H1 (cell line): ENCODE measurements around the gene AKR1B15. TPM values are rescaled to one million over a fixed set of nuclear protein-coding genes. Genes with fewer than 3 reads are reported as not detected.

Source experiments
- CTCF ChIA-PET: fragments of 300-600 bp; sonication (Branson Sonifier 250); formaldehyde crosslinking; loops from one replicate; lab custom pipeline; 2021; ENCODE audit not compliant: partially characterized antibody; lab: Charles Lee
- POLR2A ChIA-PET: fragments of 300-600 bp; sonication (Branson Sonifier 250); formaldehyde crosslinking; loops from one replicate; lab custom pipeline; 2021; ENCODE audit warnings: inconsistent platforms; ENCODE audit not compliant: partially characterized antibody; lab: Charles Lee
- DNase-seq, 2 experiments: peaks; one replicate each; pipeline versions ENCODE4 v3.0.0 to v3.0.0-alpha.2; 2010 to 2022; ENCODE audit warnings: low spot score in 2 of 2, low read depth in 1 of 2, mixed read lengths in 1 of 2
- FAIRE-seq: peaks from 2 replicates; lab custom pipeline; 2011; peaks lifted over from hg19 to GRCh38; lab: Jason Lieb, UNC
- H2AFZ ChIP-seq: 2 replicates; pipeline ENCODE4 v1.8.1; 2012; ENCODE audit warnings: low read length, inconsistent platforms
- H2AK5ac ChIP-seq: 2 replicates; pipeline ENCODE4 v1.6.1; 2013; ENCODE audit warnings: low read depth, low read length
- H2BK120ac ChIP-seq: replicated peaks from 2 replicates; pipeline ENCODE3; 2013; ENCODE audit warnings: low read depth, low read length, inconsistent platforms
- H2BK12ac ChIP-seq: 2 replicates; pipeline ENCODE4 v1.6.1; 2013; ENCODE audit warnings: low read depth, low read length
- H2BK15ac ChIP-seq: 2 replicates; pipeline ENCODE4 v1.6.1; 2013; ENCODE audit warnings: low read length
- H2BK20ac ChIP-seq: 2 replicates; pipeline ENCODE4 v1.6.1; 2013; ENCODE audit warnings: low read length
- H2BK5ac ChIP-seq: 2 replicates; pipeline ENCODE4 v1.6.1; 2013; ENCODE audit warnings: low read depth, low read length
- H3K14ac ChIP-seq: 2 replicates; pipeline ENCODE4 v1.6.1; 2013; ENCODE audit warnings: inconsistent platforms; ENCODE audit not compliant: insufficient read length
- H3K18ac ChIP-seq: 2 replicates; pipeline ENCODE4 v1.6.1; 2013; ENCODE audit warnings: low read length; ENCODE audit errors: extremely low read depth
- H3K23ac ChIP-seq: 2 replicates; pipeline ENCODE4 v1.6.1; 2013; ENCODE audit warnings: inconsistent platforms; ENCODE audit not compliant: insufficient read length
- H3K23me2 ChIP-seq: 2 replicates; pipeline ENCODE4 v1.6.1; 2013; ENCODE audit warnings: low read depth, low read length
- H3K27ac ChIP-seq: 2 replicates; pipeline ENCODE4 v1.6.1; 2011; ENCODE audit warnings: low read depth, low read length, inconsistent platforms
- H3K27me3 ChIP-seq, 4 experiments: replicated peaks in 1 of 4; 1 replicate in 1 of 4; 2 replicates in 3 of 4; pipeline versions ENCODE4 v1.6.1 to v1.8.1; 2011 to 2013; ENCODE audit warnings: low read length in 3 of 4, mild to moderate bottlenecking in 3 of 4, inconsistent platforms in 2 of 4, mixed read lengths in 2 of 4, moderate library complexity in 1 of 4; ENCODE audit not compliant: control insufficient read depth in 3 of 4, insufficient read depth in 3 of 4; ENCODE audit errors: extremely low read depth in 1 of 4
- H3K36me3 ChIP-seq, 4 experiments: 2 replicates each; pipeline versions ENCODE4 v1.6.1 to v1.8.1; 2011 to 2013; ENCODE audit warnings: mild to moderate bottlenecking in 4 of 4, low read length in 3 of 4, moderate library complexity in 2 of 4, control low read depth in 1 of 4, inconsistent platforms in 1 of 4; ENCODE audit not compliant: insufficient read depth in 4 of 4, control insufficient read depth in 2 of 4
- H3K4ac ChIP-seq: replicated peaks from 2 replicates; pipeline ENCODE3; 2013; ENCODE audit warnings: low read length, low read depth, mixed read lengths, inconsistent platforms; ENCODE audit not compliant: insufficient read length
- H3K4me1 ChIP-seq, 4 experiments: replicated peaks in 1 of 4; 1 replicate in 1 of 4; 2 replicates in 3 of 4; pipeline versions ENCODE4 v1.6.1 to v1.8.1; 2011 to 2013; ENCODE audit warnings: low read length in 3 of 4, inconsistent platforms in 2 of 4, mixed read lengths in 1 of 4; ENCODE audit not compliant: insufficient read depth in 4 of 4, control insufficient read depth in 3 of 4
- H3K4me2 ChIP-seq, 2 experiments: 2 replicates each; pipeline versions ENCODE4 v1.6.1 to v1.8.1; 2011 to 2013; ENCODE audit warnings: low read depth in 2 of 2, low read length in 2 of 2, control low read depth in 1 of 2, inconsistent platforms in 1 of 2, mild to moderate bottlenecking in 1 of 2; ENCODE audit not compliant: insufficient read depth in 1 of 2
- H3K4me3 ChIP-seq, 4 experiments: fragments of 200-600, 300-600 bp in 1 of 4; sonication (generic), shearing (Covaris generic), sonication (Bioruptor Twin) in 1 of 4; 2 replicates each; pipeline versions ENCODE4 v1.5.1 to v1.8.1; 2011 to 2016; ENCODE audit warnings: low read length in 4 of 4, low read depth in 3 of 4, control low read depth in 2 of 4, inconsistent platforms in 2 of 4, mild to moderate bottlenecking in 2 of 4, mixed read lengths in 1 of 4, moderate library complexity in 1 of 4; ENCODE audit not compliant: insufficient read depth in 2 of 4; ENCODE audit errors: extremely low read depth in 1 of 4
- H3K56ac ChIP-seq: replicated peaks from 2 replicates; pipeline ENCODE3; 2013; ENCODE audit warnings: low read depth, mild to moderate bottlenecking, mixed read lengths, low read length, inconsistent platforms; ENCODE audit not compliant: insufficient read length
- H3K79me1 ChIP-seq: 2 replicates; pipeline ENCODE4 v1.6.1; 2013; ENCODE audit warnings: low read depth, low read length, control low read depth
- H3K79me2 ChIP-seq, 2 experiments: 2 replicates each; pipeline versions ENCODE4 v1.6.1 to v1.8.1; 2012 to 2013; ENCODE audit warnings: low read length in 2 of 2, mild to moderate bottlenecking in 2 of 2, inconsistent platforms in 1 of 2; ENCODE audit not compliant: insufficient read depth in 2 of 2, control insufficient read depth in 1 of 2
- H3K9ac ChIP-seq, 4 experiments: replicated peaks in 1 of 4; 1 replicate in 1 of 4; 2 replicates in 3 of 4; pipeline versions ENCODE4 v1.6.1 to v1.8.1; 2011 to 2013; ENCODE audit warnings: low read depth in 3 of 4, low read length in 3 of 4, control low read depth in 2 of 4, mild to moderate bottlenecking in 2 of 4, moderate library complexity in 2 of 4, inconsistent platforms in 1 of 4; ENCODE audit errors: extremely low read depth in 1 of 4
- H3K9me3 ChIP-seq, 2 experiments: 2 replicates each; pipeline versions ENCODE4 v1.6.1 to v1.8.1; 2012 to 2013; ENCODE audit warnings: mild to moderate bottlenecking in 2 of 2, moderate library complexity in 2 of 2, control low read depth in 1 of 2, inconsistent platforms in 1 of 2, low read depth in 1 of 2, low read length in 1 of 2, mixed read lengths in 1 of 2; ENCODE audit not compliant: insufficient read depth in 2 of 2
- H4K20me1 ChIP-seq, 2 experiments: replicated peaks in 1 of 2; 2 replicates each; pipeline versions ENCODE3 to v1.8.1; 2011 to 2013; ENCODE audit warnings: inconsistent platforms in 2 of 2, low read length in 2 of 2, mild to moderate bottlenecking in 1 of 2; ENCODE audit not compliant: insufficient read depth in 2 of 2, control insufficient read depth in 1 of 2
- H4K5ac ChIP-seq: 2 replicates; pipeline ENCODE4 v1.6.1; 2013; ENCODE audit warnings: low read length, low read depth, mixed read lengths, inconsistent platforms; ENCODE audit not compliant: insufficient read length
- H4K8ac ChIP-seq: 2 replicates; pipeline ENCODE4 v1.8.0; 2013; ENCODE audit warnings: mild to moderate bottlenecking, moderate library complexity, low read length, inconsistent platforms; ENCODE audit not compliant: insufficient read depth; ENCODE audit errors: extremely low read depth
- H4K91ac ChIP-seq: replicated peaks from 2 replicates; pipeline ENCODE3; 2013; ENCODE audit warnings: low read length, mixed read lengths, inconsistent platforms; ENCODE audit not compliant: insufficient read length
- CHD2 ChIP-seq: IDR thresholded peaks from 2 replicates; pipeline ENCODE4 v1.6.1; 2012; ENCODE audit warnings: low read length, improper control_type of control experiment
- GABPA ChIP-seq: IDR thresholded peaks from 2 replicates; pipeline ENCODE4 v1.6.1; 2011; ENCODE audit warnings: mild to moderate bottlenecking, low read length, moderate library complexity, borderline replicate concordance; ENCODE audit not compliant: insufficient read depth
- HDAC6 ChIP-seq: IDR thresholded peaks from one replicate; pipeline ENCODE4 v1.7.1; 2012; ENCODE audit warnings: low read depth, mild to moderate bottlenecking, inconsistent platforms, low read length, moderate library complexity
- JUND ChIP-seq: IDR thresholded peaks from 2 replicates; pipeline ENCODE4 v1.6.1; 2011; ENCODE audit warnings: mild to moderate bottlenecking, improper control_type of control experiment, low read length
- MAX ChIP-seq: IDR thresholded peaks from 2 replicates; pipeline ENCODE4 v1.6.1; 2012; ENCODE audit warnings: inconsistent platforms
- NRF1 ChIP-seq: IDR thresholded peaks from 2 replicates; pipeline ENCODE4 v1.6.1; 2011; ENCODE audit warnings: mild to moderate bottlenecking, low read depth, low read length, improper control_type of control experiment
- RFX5 ChIP-seq: IDR thresholded peaks from 2 replicates; pipeline ENCODE4 v1.6.1; 2011; ENCODE audit warnings: low read depth, low read length, improper control_type of control experiment, borderline replicate concordance
- RNF2 ChIP-seq: fragments of 200-900, 300-1000 bp; sonication (generic); IDR thresholded peaks from 2 replicates; pipeline ENCODE4 v1.7.1; 2016; ENCODE audit warnings: borderline replicate concordance, low read depth, mild to moderate bottlenecking, antibody characterized with exemption, low read length; ENCODE audit not compliant: poor library complexity, severe bottlenecking; ENCODE audit errors: missing control alignments
- SIRT6 ChIP-seq: IDR thresholded peaks from one replicate; pipeline ENCODE4 v1.7.1; 2012; ENCODE audit warnings: low read length, inconsistent platforms
- SIX5 ChIP-seq: IDR thresholded peaks from 2 replicates; pipeline ENCODE4 v1.6.1; 2011; ENCODE audit warnings: mild to moderate bottlenecking, low read depth, low read length
- SP4 ChIP-seq: IDR thresholded peaks from 2 replicates; pipeline ENCODE4 v1.6.1; 2012; ENCODE audit warnings: low read length, inconsistent platforms
- SRF ChIP-seq: IDR thresholded peaks from 2 replicates; pipeline ENCODE4 v1.6.1; 2011; ENCODE audit warnings: mild to moderate bottlenecking, low read depth, low read length, moderate library complexity
- TAF1 ChIP-seq: IDR thresholded peaks from 2 replicates; pipeline ENCODE4 v1.6.1; 2011; ENCODE audit warnings: mild to moderate bottlenecking, low read depth, low read length
- TAF7 ChIP-seq: optimal IDR thresholded peaks from 2 replicates; pipeline ENCODE3; 2011; ENCODE audit warnings: low read depth, mild to moderate bottlenecking, inconsistent platforms, low read length, moderate library complexity, borderline replicate concordance
- YY1 ChIP-seq: IDR thresholded peaks from 2 replicates; pipeline ENCODE4 v1.6.1; 2011; ENCODE audit warnings: low read depth, mild to moderate bottlenecking, low read length
- WGBS, 2 experiments: shearing (Covaris generic) in 1 of 2; methylation state at CpG; one replicate each; pipeline versions ENCODE4 v1.1.6 to v1.1.7; 2013 to 2015; ENCODE audit warnings: low lambda C conversion rate in 2 of 2, mixed read lengths in 2 of 2, inconsistent platforms in 1 of 2, low coverage in 1 of 2, missing lambda C conversion rate in 1 of 2; ENCODE audit not compliant: insufficient replicate concordance in 2 of 2, insufficient coverage in 1 of 2, insufficient read length in 1 of 2; ENCODE audit errors: extremely low coverage in 1 of 2, missing lambda C conversion rate in 1 of 2; 5-methylcytosine and 5-hydroxymethylcytosine counted together
- polyA plus RNA-seq, 7 experiments: library from polyadenylated mRNA; depleted of rRNA in 3 of 7; stranded (reverse) in 5 of 7; unstranded in 2 of 7; fragments of >200 nt in 5 of 7; fragments of 200-250 nt in 2 of 7; gene quantifications; 1 replicate in 5 of 7; 2 replicates in 1 of 7; 4 replicates in 1 of 7; pipeline versions ENCODE4 v1.2.1 to v1.2.3, GENCODE V29; 2011 to 2013; ENCODE audit warnings: missing spikeins in 2 of 7, mixed read lengths in 2 of 7
- total RNA-seq: library from RNA; stranded (reverse); fragmentation: NEBNext Ultra II Directional; extraction: Animal tissue kit (Norgen Biotek cat#: 25700); gene quantifications from 2 replicates; pipeline ENCODE4 v1.2.1, GENCODE V29; 2021

Gene AKR1B15
- total and polyA plus RNA-seq, 2 of the 8 experiments (the other 6 are each of a cell fraction or from before 2014, with no cell fraction given), result 0.15 to 0.47 TPM

- Histone ChIP-seq H3K4me3 (no peak overlapping the region), H3K4me2 (no peak overlapping the region), H3K79me1 (no peaks in the 10 kb centered on the region), H2BK12ac (no peak overlapping the region), H3K27me3 (no peaks in the 10 kb centered on the region), H3K56ac (no peak overlapping the region), H4K20me1 (no peaks in the 10 kb centered on the region), H3K18ac (no peak overlapping the region), H3K4ac (no peak overlapping the region), H3K9me3 (no peaks in the 10 kb centered on the region; a peak in 1 of 4 replicates), H3K4me1 (no peaks in the 10 kb centered on the region), H4K91ac (no peak overlapping the region), H4K5ac (no peak overlapping the region), H3K79me2 (no peaks in the 10 kb centered on the region), H3K36me3 (no peaks in the 10 kb centered on the region), H2AK5ac (no peak overlapping the region), H2BK20ac (no peak overlapping the region), H3K14ac (no peak overlapping the region), H2BK120ac (no peak overlapping the region), H3K23ac (no peak overlapping the region), H2BK15ac (no peak overlapping the region), H4K8ac (no peak overlapping the region), H3K9ac (no peak overlapping the region), H2AFZ (no peak overlapping the region), H2BK5ac (no peak overlapping the region), H3K23me2 (peaks cover 3% of the 10 kb centered on the region; the same call in 1 of the 2 replicates), H3K27ac (no peak overlapping the region)
- 69% methylated on average over 2 of the region's 2 CpGs; no CpG with 5 or more reads in 1 of the 2 experiments for whole genome bisulfite sequencing, 2 experiments
- POLR2A ChIA-PET, result no interaction called here
- CTCF ChIA-PET, result interaction anchor here (0.7 to 0.9 kb wide), 2 partner anchors 74 to 93 kb away, joined by 3 to 4 read pairs; no protein-coding TSS in a partner anchor
- DNase-seq, result no peak
- no peak for FAIRE-seq
- TF ChIP-seq YY1 (no peak), SRF (no peak), GABPA (no peak), SP4 (no peak), TAF7 (no peak), HDAC6 (no peak), MAX (no peak), RFX5 (no peak), SIX5 (no peak), JUND (no peak), CHD2 (no peak), RNF2 (no peak), SIRT6 (no peak), TAF1 (no peak), NRF1 (no peak)
Measured at GRCh38 chr7:134587750-134588149, 38.8 kb downstream of the AKR1B15 start.
